GM19463 (cell line): ENCODE results near the gene PTCH1.

Source experiments
- ATAC-seq: cut with Tn5 transposase; IDR thresholded peaks from one replicate; pipeline ENCODE4 v1.9.1; 2021; ENCODE audit warnings: mild to moderate bottlenecking, moderate library complexity; ENCODE audit not compliant: unreplicated experiment

PTCH1 gene

GRCh38 chr9:95411054-95411892 lies 105.5 kb downstream of the PTCH1 start:
- no peak for ATAC-seq

- ATAC-seq = no peak
Measured at GRCh38 chr9:95409650-95410426, 106.9 kb downstream of the PTCH1 start.

GRCh38 chr9:95407524-95407923 lies 109.2 kb downstream of the PTCH1 start:
- ATAC-seq = no peak

- no peak for ATAC-seq
Measured at GRCh38 chr9:95406121-95406520, 110.7 kb downstream of the PTCH1 start.

GRCh38 chr9:95399261-95399660 lies 117.5 kb downstream of the PTCH1 start:
- ATAC-seq = no peak
